OCI-LY1 (cell line): Measurements from ENCODE around the gene GAK.

Experiments
- H2AFZ ChIP-seq: fragments of 200-600 bp; sonication (generic), shearing (Covaris generic); 2 replicates; pipeline ENCODE4 v1.6.0; 2014; ENCODE audit warnings: antibody characterized with exemption, mild to moderate bottlenecking, low read length
- H3F3A ChIP-seq: fragments of 200-600 bp; sonication (generic), shearing (Covaris generic); 2 replicates; pipeline ENCODE4 v1.6.0; 2014; ENCODE audit warnings: mild to moderate bottlenecking, antibody characterized with exemption, low read length, moderate library complexity; ENCODE audit not compliant: insufficient read depth
- H3K27ac ChIP-seq: fragments of 200-600 bp; sonication (generic); 2 replicates; pipeline ENCODE4 v1.5.1; 2014; ENCODE audit warnings: low read length, mixed run types, mild to moderate bottlenecking, low read depth; ENCODE audit not compliant: poor library complexity, severe bottlenecking
- H3K27me3 ChIP-seq: fragments of 200-600 bp; sonication (generic); 2 replicates; pipeline ENCODE4 v1.6.0; 2014; ENCODE audit warnings: antibody characterized with exemption, mild to moderate bottlenecking, low read length, moderate library complexity; ENCODE audit not compliant: insufficient read depth
- H3K36me3 ChIP-seq: fragments of 200-600 bp; sonication (generic); 2 replicates; pipeline ENCODE4 v1.6.1; 2014; ENCODE audit warnings: mild to moderate bottlenecking, antibody characterized with exemption, low read length, moderate library complexity, mixed read lengths; ENCODE audit not compliant: insufficient read depth
- H3K4me1 ChIP-seq: fragments of 200-600 bp; sonication (generic); 2 replicates; pipeline ENCODE4 v1.5.1; 2014; ENCODE audit warnings: mild to moderate bottlenecking, low read length, moderate library complexity; ENCODE audit not compliant: insufficient read depth, severe bottlenecking
- H3K4me2 ChIP-seq: fragments of 200-600 bp; sonication (generic), shearing (Covaris generic); 2 replicates; pipeline ENCODE4 v1.6.1; 2014; ENCODE audit warnings: low read length
- H3K4me3 ChIP-seq: fragments of 200-600 bp; sonication (generic); 2 replicates; pipeline ENCODE4 v1.5.1; 2014; ENCODE audit warnings: low read length, low read depth, mild to moderate bottlenecking, mixed read lengths; ENCODE audit not compliant: poor library complexity, severe bottlenecking
- H3K79me2 ChIP-seq: fragments of 200-600 bp; shearing (Covaris generic); 2 replicates; pipeline ENCODE4 v1.6.1; 2016; ENCODE audit warnings: mixed run types, low read length, mixed read lengths; ENCODE audit not compliant: insufficient read depth
- H3K9ac ChIP-seq: fragments of 200-600 bp; sonication (generic), shearing (Covaris generic); 2 replicates; pipeline ENCODE4 v1.6.1; 2014; ENCODE audit warnings: mild to moderate bottlenecking, low read length, mixed read lengths
- H3K9me2 ChIP-seq: fragments of 200-600 bp; sonication (generic), shearing (Covaris generic); 2 replicates; pipeline ENCODE4 v1.6.1; 2014; ENCODE audit warnings: low read depth, mild to moderate bottlenecking, low read length, mixed read lengths
- H3K9me3 ChIP-seq: fragments of 200-600 bp; shearing (Covaris generic); 2 replicates; pipeline ENCODE4 v1.6.1; 2014; ENCODE audit warnings: low read length, mixed read lengths
- H4K20me1 ChIP-seq: fragments of 200-600 bp; sonication (generic), shearing (Covaris generic); 2 replicates; pipeline ENCODE4 v1.6.0; 2016; ENCODE audit warnings: mild to moderate bottlenecking, low read length; ENCODE audit not compliant: insufficient read depth
- EZH2 ChIP-seq: fragments of 200-600 bp; sonication (generic), shearing (Covaris generic); IDR thresholded peaks from 2 replicates; pipeline ENCODE4 v1.8.0; 2017; ENCODE audit warnings: borderline replicate concordance, mixed run types, mild to moderate bottlenecking, antibody characterized with exemption, low read length, moderate library complexity, mixed read lengths
- TF ChIP-seq, protein P1 (sequence below): fragments of 200-600 bp; sonication (generic), shearing (Covaris generic); IDR thresholded peaks from 2 replicates; pipeline ENCODE4 v1.5.1; 2017; ENCODE audit warnings: mild to moderate bottlenecking, antibody characterized with exemption, low read length, moderate library complexity, mixed read lengths

The GAK gene

DNA sequence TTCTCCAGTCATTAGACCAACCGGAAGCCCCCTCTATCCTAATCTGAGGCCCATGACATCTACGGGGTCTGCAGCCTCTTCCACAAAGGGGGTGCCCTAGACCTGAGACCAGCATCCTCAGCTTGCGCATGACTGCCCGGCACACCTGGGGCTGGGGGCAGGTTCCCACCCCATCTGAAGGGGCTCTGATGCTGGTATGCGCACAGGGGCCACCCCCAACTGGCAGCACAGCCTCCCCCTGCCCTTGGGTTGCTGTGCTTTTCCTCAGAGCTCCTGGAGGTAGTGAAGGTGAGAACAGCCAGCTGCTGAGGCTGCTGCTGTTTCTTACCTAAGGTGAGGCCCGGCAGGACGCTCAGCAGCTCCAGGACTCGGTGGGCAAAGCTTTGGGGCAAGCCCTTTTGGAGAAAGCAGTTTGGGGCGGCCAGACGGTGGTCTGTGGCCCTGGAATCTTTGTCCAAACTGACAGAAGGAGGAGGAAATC is 87.3 kb downstream of the GAK start:
- Histone ChIP-seq H3K9ac (no peak overlapping the region), H3K4me3 (no peak overlapping the region), H4K20me1 (no peaks in the 10 kb centered on the region), H3K27me3 (no peaks in the 10 kb centered on the region), H3K79me2 (no peaks in the 10 kb centered on the region), H3K27ac (no peak overlapping the region), H3K4me1 (no peaks in the 10 kb centered on the region), H3K4me2 (no peak overlapping the region), H3K36me3 (no peaks in the 10 kb centered on the region; the same call in 1 of the 2 replicates), H3K9me3 (no peaks in the 10 kb centered on the region), H2AFZ (no peak overlapping the region), H3K9me2 (no peaks in the 10 kb centered on the region), H3F3A (no peaks in the 10 kb centered on the region)
- TF ChIP-seq, protein P1, sequence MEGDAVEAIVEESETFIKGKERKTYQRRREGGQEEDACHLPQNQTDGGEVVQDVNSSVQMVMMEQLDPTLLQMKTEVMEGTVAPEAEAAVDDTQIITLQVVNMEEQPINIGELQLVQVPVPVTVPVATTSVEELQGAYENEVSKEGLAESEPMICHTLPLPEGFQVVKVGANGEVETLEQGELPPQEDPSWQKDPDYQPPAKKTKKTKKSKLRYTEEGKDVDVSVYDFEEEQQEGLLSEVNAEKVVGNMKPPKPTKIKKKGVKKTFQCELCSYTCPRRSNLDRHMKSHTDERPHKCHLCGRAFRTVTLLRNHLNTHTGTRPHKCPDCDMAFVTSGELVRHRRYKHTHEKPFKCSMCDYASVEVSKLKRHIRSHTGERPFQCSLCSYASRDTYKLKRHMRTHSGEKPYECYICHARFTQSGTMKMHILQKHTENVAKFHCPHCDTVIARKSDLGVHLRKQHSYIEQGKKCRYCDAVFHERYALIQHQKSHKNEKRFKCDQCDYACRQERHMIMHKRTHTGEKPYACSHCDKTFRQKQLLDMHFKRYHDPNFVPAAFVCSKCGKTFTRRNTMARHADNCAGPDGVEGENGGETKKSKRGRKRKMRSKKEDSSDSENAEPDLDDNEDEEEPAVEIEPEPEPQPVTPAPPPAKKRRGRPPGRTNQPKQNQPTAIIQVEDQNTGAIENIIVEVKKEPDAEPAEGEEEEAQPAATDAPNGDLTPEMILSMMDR, result no peak
- TF ChIP-seq EZH2, result no peak

DNA sequence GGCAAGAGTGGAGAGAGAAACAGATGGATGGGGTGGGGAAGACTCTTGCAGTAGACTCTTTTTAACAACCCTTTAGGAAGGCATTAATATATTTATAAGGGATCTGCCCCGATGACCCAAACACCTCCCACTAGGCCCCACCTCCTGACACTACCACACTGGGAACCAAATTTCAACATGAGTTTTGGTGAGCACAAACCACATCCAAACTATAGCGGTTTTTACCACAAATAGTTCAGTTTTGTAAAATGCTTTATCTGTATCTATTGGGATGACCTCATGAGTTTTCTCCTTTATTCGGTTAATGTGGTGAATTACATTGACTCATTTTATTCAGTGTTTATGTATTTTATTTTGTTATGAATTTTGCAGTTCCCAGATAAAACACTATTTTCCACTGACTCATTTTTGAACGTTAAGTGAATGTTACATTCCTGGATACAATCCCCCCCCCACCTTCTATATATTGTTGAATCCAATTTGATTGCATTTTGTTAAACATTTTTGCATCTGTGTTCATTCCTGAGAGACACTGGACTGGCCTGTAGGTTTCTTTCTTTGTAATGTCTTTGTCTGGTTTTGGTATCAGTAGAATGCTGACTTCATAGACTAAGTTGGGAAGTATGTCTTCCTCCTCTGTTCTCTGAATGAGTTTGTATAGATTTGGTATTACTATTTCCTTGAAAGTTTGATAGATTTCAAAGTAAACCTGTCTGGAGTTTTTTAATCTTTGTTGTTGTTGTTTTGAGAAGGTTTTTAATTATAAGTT is 92.3 kb downstream of the GAK start:
- H3K79me2 ChIP-seq, result no peaks in the 10 kb centered on the region
- no peak overlapping the region for H3K27ac ChIP-seq
- no peak overlapping the region for H3K4me3 ChIP-seq

DNA sequence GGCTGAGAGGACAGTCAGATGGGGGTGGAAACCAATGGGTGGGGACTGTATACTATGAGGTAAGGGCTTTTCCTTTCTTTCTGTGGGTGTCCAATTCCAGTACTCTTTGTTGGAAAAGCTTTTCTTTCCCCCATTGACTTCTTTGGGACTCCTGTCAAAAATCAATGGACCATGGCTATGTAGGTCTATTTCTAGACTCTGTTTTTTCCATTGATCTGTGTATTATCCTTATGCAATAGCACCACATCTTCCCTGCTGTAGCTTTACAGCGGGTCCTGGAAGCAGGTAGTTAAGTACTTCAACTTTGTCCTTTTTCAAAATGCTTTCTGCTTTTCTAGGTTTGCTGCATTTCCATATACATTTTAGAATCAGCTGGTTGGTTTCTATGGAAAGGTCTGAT is 94.3 kb downstream of the GAK start:
- H3K36me3 ChIP-seq, result no peaks in the 10 kb centered on the region; the same call in 1 of the 2 replicates

More for the DNA sequence above, 92.3 kb downstream of the GAK start:
- Histone ChIP-seq H2AFZ (no peak overlapping the region), H3K4me2 (no peak overlapping the region), H3K4me1 (no peaks in the 10 kb centered on the region), H3K9me2 (no peaks in the 10 kb centered on the region), H3K9ac (no peak overlapping the region), H4K20me1 (no peaks in the 10 kb centered on the region), H3K36me3 (no peaks in the 10 kb centered on the region; the same call in 1 of the 2 replicates), H3K9me3 (no peaks in the 10 kb centered on the region), H3F3A (no peaks in the 10 kb centered on the region), H3K27me3 (no peaks in the 10 kb centered on the region; the same call in 1 of the 2 replicates)
- TF ChIP-seq, protein P1, result no peak
- TF ChIP-seq EZH2, result no peak

More for the DNA sequence above, 94.3 kb downstream of the GAK start:
- Histone ChIP-seq H3K9me3 (no peaks in the 10 kb centered on the region), H3K9ac (no peak overlapping the region), H3K79me2 (no peaks in the 10 kb centered on the region), H3K27me3 (no peaks in the 10 kb centered on the region; the same call in 1 of the 2 replicates), H3F3A (no peaks in the 10 kb centered on the region), H3K4me2 (no peak overlapping the region), H2AFZ (no peak overlapping the region), H3K4me1 (no peaks in the 10 kb centered on the region), H3K4me3 (no peak overlapping the region), H3K27ac (no peak overlapping the region), H3K9me2 (no peaks in the 10 kb centered on the region), H4K20me1 (no peaks in the 10 kb centered on the region)
- TF ChIP-seq, protein P1, result no peak
- no peak for TF ChIP-seq EZH2
